BE2C (cell line): Measurements from ENCODE around the gene GRIA3.
"Not testable (repeated sequence)": the region's sequence is repeated elsewhere in the genome, so short reads cannot be mapped to it uniquely, and the experiment has no call there.

Source experiments
- DNase-seq: peaks from one replicate; pipeline ENCODE4 v3.0.0-alpha.2; 2020
- H3K27me3 ChIP-seq: fragments of 250-450 bp; sonication (Bioruptor Pico); 2 replicates; pipeline ENCODE4 v1.5.1; 2020; ENCODE audit warnings: mild to moderate bottlenecking
- H3K36me3 ChIP-seq: fragments of 250-450 bp; sonication (Bioruptor Pico); 2 replicates; pipeline ENCODE4 v1.5.1; 2020; ENCODE audit warnings: mild to moderate bottlenecking
- H3K4me1 ChIP-seq: fragments of 250-450 bp; sonication (Bioruptor Pico); 2 replicates; pipeline ENCODE4 v1.5.1; 2020
- H3K4me3 ChIP-seq: 2 replicates; pipeline ENCODE4 v1.5.1; 2011; ENCODE audit warnings: low read depth, low read length
- H3K9me3 ChIP-seq: fragments of 250-450 bp; sonication (Bioruptor Pico); 2 replicates; pipeline ENCODE4 v1.5.1; 2020
- CTCF ChIP-seq: IDR thresholded peaks from 2 replicates; pipeline ENCODE4 v1.5.1; 2012; ENCODE audit warnings: mild to moderate bottlenecking, low read depth, low read length

GRIA3 gene

GRCh38 chrX:123361371-123361770, 177.3 kb downstream of the GRIA3 start:
- Histone ChIP-seq H3K27me3 (no peaks in the 10 kb centered on the region), H3K36me3 (no peaks in the 10 kb centered on the region), H3K4me1 (no peaks in the 10 kb centered on the region), H3K4me3 (no peak overlapping the region), H3K9me3 (no peaks in the 10 kb centered on the region)
- no peak for TF ChIP-seq CTCF
- no peak for DNase-seq

GRCh38 chrX:123386196-123386595, 202.1 kb downstream of the GRIA3 start:
- H3K9me3 ChIP-seq, H3K27me3 ChIP-seq, H3K4me3 ChIP-seq, DNase-seq, H3K4me1 ChIP-seq, H3K36me3 ChIP-seq: not testable (repeated sequence)

GRCh38 chrX:123392921-123393320, 208.8 kb downstream of the GRIA3 start:
- no peaks in the 10 kb centered on the region for H3K36me3 ChIP-seq
- DNase-seq, result no peak
- no peaks in the 10 kb centered on the region for H3K9me3 ChIP-seq
- H3K27me3 ChIP-seq, result no peaks in the 10 kb centered on the region
- H3K4me1 ChIP-seq, result no peaks in the 10 kb centered on the region
- no peak for TF ChIP-seq CTCF
- no peak overlapping the region for H3K4me3 ChIP-seq

- H3K27me3 ChIP-seq, result no peaks in the 10 kb centered on the region
- no peak for TF ChIP-seq CTCF
- no peak overlapping the region for H3K4me3 ChIP-seq
- H3K9me3 ChIP-seq, result no peaks in the 10 kb centered on the region
- no peak for DNase-seq
- H3K4me1 ChIP-seq, result no peaks in the 10 kb centered on the region
- H3K36me3 ChIP-seq, result no peaks in the 10 kb centered on the region
Observed at GRCh38 chrX:123399709-123400108, 215.6 kb downstream of the GRIA3 start.

- H3K36me3 ChIP-seq, result no peaks in the 10 kb centered on the region
- no peak for DNase-seq
- no peak for TF ChIP-seq CTCF
- no peaks in the 10 kb centered on the region for H3K9me3 ChIP-seq
- H3K4me3 ChIP-seq, result no peak overlapping the region
- no peaks in the 10 kb centered on the region for H3K4me1 ChIP-seq
- H3K27me3 ChIP-seq, result no peaks in the 10 kb centered on the region
Observed at GRCh38 chrX:123405231-123405630, 221.2 kb downstream of the GRIA3 start.

- no peak for TF ChIP-seq CTCF
- Histone ChIP-seq H3K27me3 (no peaks in the 10 kb centered on the region), H3K4me3 (no peak overlapping the region), H3K4me1 (no peaks in the 10 kb centered on the region), H3K36me3 (no peaks in the 10 kb centered on the region), H3K9me3 (no peaks in the 10 kb centered on the region)
- no peak for DNase-seq
Observed at GRCh38 chrX:123408821-123409737, 225.0 kb downstream of the GRIA3 start.
